ENCODE data around the gene CAPNS2. TPM values are rescaled to one million over a fixed set of nuclear protein-coding genes. Genes with fewer than 3 reads are reported as not detected.
"Not testable (repeated sequence)": the region's sequence is repeated elsewhere in the genome, so short reads cannot be mapped to it uniquely, and the experiment has no call there.

The CAPNS2 gene
- total RNA-seq, 4 donors from 2014 or later: 0.98 to 4.8 (median 3.6) TPM; not detected in 1

- H3K9me3 ChIP-seq: peaks cover 0 to 14% (median 0%) of the 10 kb centered on the region in 4 donors
- H3K36me3 ChIP-seq: no peaks in the 10 kb centered on the region
- H3K4me1 ChIP-seq: no peaks in the 10 kb centered on the region
- DNase-seq (ENCODE audit: low spot score in 2 of 2): no peak
- 52 to 58% methylated on average over 6 of the region's 6 CpGs for WGBS, 2 donors
- H3K27me3 ChIP-seq: no peaks in the 10 kb centered on the region
- no peak overlapping the region for H3K4me3 ChIP-seq
- no peak overlapping the region for H3K27ac ChIP-seq
- TF ChIP-seq EP300 (IDR thresholded peaks at IDR 0.05) (no peak), POLR2A (IDR thresholded peaks at IDR 0.05) (no peak), CTCF (IDR thresholded peaks at IDR 0.05) (no peak)
Observed at GRCh38 chr16:55613613-55614335, 47.3 kb downstream of the CAPNS2 start.

- Histone ChIP-seq H3K27ac (no peak overlapping the region), H3K27me3 (no peaks in the 10 kb centered on the region), H3K36me3 (no peaks in the 10 kb centered on the region), H3K4me1 (no peaks in the 10 kb centered on the region), H3K4me3 (no peak overlapping the region), H3K9me3 (peaks cover 0 to 14% (median 0%) of the 10 kb centered on the region in 4 donors)
- DNase-seq (ENCODE audit: low spot score in 2 of 2): no peak
- 76 to 86% methylated on average over 3 of the region's 3 CpGs for WGBS, 2 donors
- TF ChIP-seq CTCF (IDR thresholded peaks at IDR 0.05): no peak
- TF ChIP-seq POLR2A (IDR thresholded peaks at IDR 0.05): no peak
- TF ChIP-seq EP300 (IDR thresholded peaks at IDR 0.05): no peak
Observed at GRCh38 chr16:55615071-55615470, 48.6 kb downstream of the CAPNS2 start.

GRCh38 chr16:55615670-55616069, 49.2 kb downstream of the CAPNS2 start:
- H3K27ac ChIP-seq; H3K36me3 ChIP-seq; H3K4me1 ChIP-seq; H3K27me3 ChIP-seq; H3K4me3 ChIP-seq; DNase-seq (ENCODE audit: low spot score in 2 of 2): not testable (repeated sequence)
- WGBS, 2 donors: 90 to 93% methylated on average over 4 to 8 of the region's 11 CpGs
- peaks cover 0 to 14% (median 0%) of the 10 kb centered on the region in 4 donors for H3K9me3 ChIP-seq

Other genes starting within 250 kb of the CAPNS2 start
- 1 to 10 TPM in 3 of 4 donors, under 1 TPM in 1; 0.66 to 2.1 (median 1.4) TPM for gene IRX6, start 242.5 kb upstream of the CAPNS2 start, total RNA-seq
- 100 to 1,000 TPM; 153 to 525 (median 245) TPM for gene MMP2, start 87.5 kb upstream of the CAPNS2 start, total RNA-seq
- gene LPCAT2, start 57.6 kb upstream of the CAPNS2 start, total RNA-seq: 10 to 100 TPM; 14.9 to 33.4 (median 24.0) TPM
- under 1 TPM in 3 of 4 donors, not detected in 1; 0.22 to 0.59 (median 0.30) TPM for gene SLC6A2, start 89.3 kb downstream of the CAPNS2 start, total RNA-seq